ENCODE results near the gene MERTK. TPM values are rescaled to one million over a fixed set of nuclear protein-coding genes. Genes with fewer than 3 reads are reported as not detected.

Gene MERTK
- total RNA-seq, 2 experiments from 2014 or later = 0.08 to 0.19 TPM

GRCh38 chr2:112006076-112006410 lies 107.6 kb downstream of the MERTK start:
- no peaks in the 10 kb centered on the region for H3K9me3 Mint-ChIP-seq
- no peaks in the 10 kb centered on the region for H3K4me1 ChIP-seq (ENCODE audit: insufficient read depth, low read length)
- no peaks in the 10 kb centered on the region for H3K27me3 ChIP-seq (ENCODE audit: control insufficient read depth in 1 of 2, insufficient read depth in 2 of 2, low read length in 2 of 2)
- H3K4me3 ChIP-seq (ENCODE audit: low read length) = no peak overlapping the region
- no peaks in the 10 kb centered on the region for H3K36me3 Mint-ChIP-seq (ENCODE audit: low read depth)
- no peak overlapping the region for H3K27ac ChIP-seq (ENCODE audit: low read depth in 1 of 2, low read length in 2 of 2)
- intact Hi-C loops (cut with DNase I, micrococcal nuclease) = no loop called here
- TF ChIP-seq CTCF (IDR thresholded peaks at IDR 0.05) = no peak
- H3K9me3 ChIP-seq (ENCODE audit: control insufficient read depth in 1 of 2, insufficient read depth in 1 of 2, low read length in 2 of 2) = no peaks in the 10 kb centered on the region
- CTCF ChIA-PET = interaction anchor here (1.3 kb wide), 1 partner anchor 10 kb away, joined by 3 read pairs; no protein-coding TSS in a partner anchor
- ATAC-seq (ENCODE audit: poor library complexity) = no peak
- peak in 3 of 14 experiments; percentile 6 to 54 (median 34) for DNase-seq
- H3K4me3 Mint-ChIP-seq = no peak overlapping the region
- peaks cover 5% of the 10 kb centered on the region for H3K4me1 Mint-ChIP-seq (ENCODE audit: low read depth)
- no peaks in the 10 kb centered on the region for H3K36me3 ChIP-seq (ENCODE audit: insufficient read depth, low read length)
- POLR2A ChIA-PET = no interaction called here
- no peaks in the 10 kb centered on the region for H3K27me3 Mint-ChIP-seq
- H3K27ac Mint-ChIP-seq = no peak overlapping the region

- no peak overlapping the region for H3K27ac Mint-ChIP-seq
- H3K4me1 ChIP-seq (ENCODE audit: insufficient read depth, low read length) = no peaks in the 10 kb centered on the region
- H3K9me3 Mint-ChIP-seq = no peaks in the 10 kb centered on the region
Measured at GRCh38 chr2:112007493-112007892, 109.1 kb downstream of the MERTK start.

GRCh38 chr2:112008910-112009485 lies 110.6 kb downstream of the MERTK start:
- H3K4me1 ChIP-seq (ENCODE audit: insufficient read depth, low read length) = no peaks in the 10 kb centered on the region
- H3K4me1 Mint-ChIP-seq (ENCODE audit: low read depth) = no peaks in the 10 kb centered on the region
- H3K27ac Mint-ChIP-seq = no peak overlapping the region
- H3K36me3 ChIP-seq (ENCODE audit: insufficient read depth, low read length) = no peaks in the 10 kb centered on the region
- intact Hi-C loops (cut with DNase I, micrococcal nuclease) = loop anchor here in 1 of 2 experiments (2.0 kb wide), 1 partner anchor 18 kb away; no protein-coding TSS in a partner anchor
- H3K27ac ChIP-seq (ENCODE audit: low read depth in 1 of 2, low read length in 2 of 2) = no peak overlapping the region
- no peaks in the 10 kb centered on the region for H3K9me3 ChIP-seq (ENCODE audit: control insufficient read depth in 1 of 2, insufficient read depth in 1 of 2, low read length in 2 of 2)
- CTCF ChIA-PET = no interaction called here
- no peaks in the 10 kb centered on the region for H3K9me3 Mint-ChIP-seq
- DNase-seq (no peak), ATAC-seq (ENCODE audit: poor library complexity) (no peak)
- no peaks in the 10 kb centered on the region for H3K27me3 ChIP-seq (ENCODE audit: control insufficient read depth in 1 of 2, insufficient read depth in 2 of 2, low read length in 2 of 2)
- POLR2A ChIA-PET = no interaction called here
- H3K27me3 Mint-ChIP-seq = no peaks in the 10 kb centered on the region
- no peak overlapping the region for H3K4me3 ChIP-seq (ENCODE audit: low read length)
- no peak overlapping the region for H3K4me3 Mint-ChIP-seq
- no peak for TF ChIP-seq CTCF (IDR thresholded peaks at IDR 0.05)
- H3K36me3 Mint-ChIP-seq (ENCODE audit: low read depth) = no peaks in the 10 kb centered on the region

More at GRCh38 chr2:112007493-112007892, 109.1 kb downstream of the MERTK start:
- Mint-ChIP-seq H3K4me1 (ENCODE audit: low read depth) (no peaks in the 10 kb centered on the region), H3K4me3 (no peak overlapping the region), H3K27me3 (no peaks in the 10 kb centered on the region), H3K36me3 (ENCODE audit: low read depth) (no peaks in the 10 kb centered on the region)
- DNase-seq = no peak
- Histone ChIP-seq H3K36me3 (ENCODE audit: insufficient read depth, low read length) (no peaks in the 10 kb centered on the region), H3K4me3 (ENCODE audit: low read length) (no peak overlapping the region), H3K27me3 (ENCODE audit: control insufficient read depth in 1 of 2, insufficient read depth in 2 of 2, low read length in 2 of 2) (no peaks in the 10 kb centered on the region), H3K27ac (ENCODE audit: low read depth in 1 of 2, low read length in 2 of 2) (no peak overlapping the region), H3K9me3 (ENCODE audit: control insufficient read depth in 1 of 2, insufficient read depth in 1 of 2, low read length in 2 of 2) (no peaks in the 10 kb centered on the region)
- no peak for TF ChIP-seq CTCF (IDR thresholded peaks at IDR 0.05)
- ChIA-PET CTCF (no interaction called here), POLR2A (no interaction called here)
- no peak for ATAC-seq (ENCODE audit: poor library complexity)
- intact Hi-C loops (cut with DNase I, micrococcal nuclease) = no loop called here

Measured in CD4-positive, alpha-beta T cell (primary cell).